ENCODE measurements around the gene TRIM47.

- TF ChIP-seq, protein P1, sequence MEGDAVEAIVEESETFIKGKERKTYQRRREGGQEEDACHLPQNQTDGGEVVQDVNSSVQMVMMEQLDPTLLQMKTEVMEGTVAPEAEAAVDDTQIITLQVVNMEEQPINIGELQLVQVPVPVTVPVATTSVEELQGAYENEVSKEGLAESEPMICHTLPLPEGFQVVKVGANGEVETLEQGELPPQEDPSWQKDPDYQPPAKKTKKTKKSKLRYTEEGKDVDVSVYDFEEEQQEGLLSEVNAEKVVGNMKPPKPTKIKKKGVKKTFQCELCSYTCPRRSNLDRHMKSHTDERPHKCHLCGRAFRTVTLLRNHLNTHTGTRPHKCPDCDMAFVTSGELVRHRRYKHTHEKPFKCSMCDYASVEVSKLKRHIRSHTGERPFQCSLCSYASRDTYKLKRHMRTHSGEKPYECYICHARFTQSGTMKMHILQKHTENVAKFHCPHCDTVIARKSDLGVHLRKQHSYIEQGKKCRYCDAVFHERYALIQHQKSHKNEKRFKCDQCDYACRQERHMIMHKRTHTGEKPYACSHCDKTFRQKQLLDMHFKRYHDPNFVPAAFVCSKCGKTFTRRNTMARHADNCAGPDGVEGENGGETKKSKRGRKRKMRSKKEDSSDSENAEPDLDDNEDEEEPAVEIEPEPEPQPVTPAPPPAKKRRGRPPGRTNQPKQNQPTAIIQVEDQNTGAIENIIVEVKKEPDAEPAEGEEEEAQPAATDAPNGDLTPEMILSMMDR (conservative IDR thresholded peaks at IDR 0.05; ENCODE audit: low read length), result peak; percentile 73
- TF ChIP-seq EZH2phosphoT487 (IDR thresholded peaks at IDR 0.05; ENCODE audit: borderline replicate concordance, low read depth, low read length), result no peak
Observed at GRCh38 chr17:75877752-75878173, 618 bp downstream of the TRIM47 start.
